ENCODE data around the gene DTL. TPM values are rescaled to one million over a fixed set of nuclear protein-coding genes. Genes with fewer than 3 reads are reported as not detected.
A peak's percentile ranks its signal among the peaks of the same experiment; 100 is the strongest.

DTL gene
- total and polyA plus RNA-seq, 2 donors: 0.71 to 23.4 TPM

DNA sequence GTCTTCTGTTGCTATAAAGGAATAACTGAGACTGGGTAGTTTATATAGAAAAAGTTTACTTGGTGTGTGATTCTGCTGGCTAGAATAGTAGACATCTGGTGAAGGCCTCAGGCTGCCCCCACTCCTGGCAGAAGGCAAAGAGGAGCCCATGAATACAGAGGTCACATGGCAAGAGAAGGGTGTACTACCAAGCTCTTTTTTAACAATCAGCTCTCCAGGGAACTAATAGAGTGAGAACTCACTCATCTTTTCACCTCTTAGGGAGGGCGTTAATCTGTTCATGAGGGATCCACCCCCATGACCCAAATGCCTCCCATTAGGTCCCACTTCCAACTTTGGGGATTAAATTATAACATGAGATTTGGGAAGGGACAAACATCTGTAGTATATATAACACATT lies 9.3 kb downstream of the DTL start:
- Histone ChIP-seq H3K9me3 (ENCODE audit: control insufficient read depth in 2 of 2, insufficient read depth in 1 of 2, low read length in 1 of 2) (no peaks in the 10 kb centered on the region), H3K36me3 (ENCODE audit: control insufficient read depth in 2 of 2, insufficient read depth in 2 of 2, low read length in 1 of 2) (peaks cover 0 to 35% of the 10 kb centered on the region in 2 donors), H3K27me3 (ENCODE audit: control insufficient read depth in 2 of 2, insufficient read depth in 1 of 2, low read length in 1 of 2) (no peaks in the 10 kb centered on the region), H3K4me1 (ENCODE audit: control insufficient read depth in 2 of 2, insufficient read depth in 2 of 2, low read length in 2 of 2) (no peaks in the 10 kb centered on the region), H3K4me3 (ENCODE audit: low read length in 2 of 2) (no peak overlapping the region), H3K27ac (ENCODE audit: low read depth in 1 of 2, low read length in 1 of 2) (no peak overlapping the region)
- WGBS: 100% methylated on average over 1 of the region's 1 CpG
- no peak for DNase-seq (ENCODE audit: low read depth in 6 of 9, low spot score in 9 of 9)

DNA sequence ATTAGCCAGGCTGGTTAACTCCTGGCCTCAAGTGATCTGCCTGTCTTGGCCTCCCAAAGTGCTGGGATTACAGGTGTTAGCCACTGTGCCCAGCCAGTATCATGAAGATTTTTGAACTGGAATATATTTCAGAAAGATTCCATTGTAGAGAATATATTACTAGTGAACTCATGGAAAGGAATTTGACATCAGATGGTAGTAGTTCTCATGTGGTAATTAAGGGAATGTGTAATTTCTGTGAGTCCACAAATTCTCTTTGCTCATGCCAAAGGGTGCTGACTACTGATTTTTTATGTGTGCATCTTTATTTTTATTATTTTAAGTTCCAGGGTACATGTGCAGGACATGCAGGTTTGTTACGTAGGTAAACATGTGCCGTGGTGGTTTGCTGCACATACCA lies 10.4 kb downstream of the DTL start:
- Histone ChIP-seq H3K9me3 (ENCODE audit: control insufficient read depth in 2 of 2, insufficient read depth in 1 of 2, low read length in 1 of 2) (no peaks in the 10 kb centered on the region), H3K27ac (ENCODE audit: low read depth in 1 of 2, low read length in 1 of 2) (no peak overlapping the region), H3K4me1 (ENCODE audit: control insufficient read depth in 2 of 2, insufficient read depth in 2 of 2, low read length in 2 of 2) (no peaks in the 10 kb centered on the region), H3K36me3 (ENCODE audit: control insufficient read depth in 2 of 2, insufficient read depth in 2 of 2, low read length in 1 of 2) (peaks cover 0 to 41% of the 10 kb centered on the region in 2 donors), H3K27me3 (ENCODE audit: control insufficient read depth in 2 of 2, insufficient read depth in 1 of 2, low read length in 1 of 2) (no peaks in the 10 kb centered on the region), H3K4me3 (ENCODE audit: low read length in 2 of 2) (no peak overlapping the region)
- no peak for DNase-seq (ENCODE audit: low read depth in 6 of 9, low spot score in 9 of 9)
- WGBS: 96% methylated on average over 2 of the region's 2 CpGs

GRCh38 chr1:212053993-212054392 lies 18.4 kb downstream of the DTL start:
- H3K4me3 ChIP-seq (ENCODE audit: low read length in 2 of 2): no peak overlapping the region
- WGBS: 100% methylated on average over 1 of the region's 1 CpG
- H3K4me1 ChIP-seq (ENCODE audit: control insufficient read depth in 2 of 2, insufficient read depth in 2 of 2, low read length in 2 of 2): no peaks in the 10 kb centered on the region
- H3K27ac ChIP-seq (ENCODE audit: low read depth in 1 of 2, low read length in 1 of 2): no peak overlapping the region
- peaks cover 18 to 66% of the 10 kb centered on the region in 2 donors for H3K36me3 ChIP-seq (ENCODE audit: control insufficient read depth in 2 of 2, insufficient read depth in 2 of 2, low read length in 1 of 2)
- DNase-seq (ENCODE audit: low read depth in 6 of 9, low spot score in 9 of 9): no peak
- H3K9me3 ChIP-seq (ENCODE audit: control insufficient read depth in 2 of 2, insufficient read depth in 1 of 2, low read length in 1 of 2): peaks cover 1 to 6% of the 10 kb centered on the region in 2 donors
- H3K27me3 ChIP-seq (ENCODE audit: control insufficient read depth in 2 of 2, insufficient read depth in 1 of 2, low read length in 1 of 2): no peaks in the 10 kb centered on the region

DNA sequence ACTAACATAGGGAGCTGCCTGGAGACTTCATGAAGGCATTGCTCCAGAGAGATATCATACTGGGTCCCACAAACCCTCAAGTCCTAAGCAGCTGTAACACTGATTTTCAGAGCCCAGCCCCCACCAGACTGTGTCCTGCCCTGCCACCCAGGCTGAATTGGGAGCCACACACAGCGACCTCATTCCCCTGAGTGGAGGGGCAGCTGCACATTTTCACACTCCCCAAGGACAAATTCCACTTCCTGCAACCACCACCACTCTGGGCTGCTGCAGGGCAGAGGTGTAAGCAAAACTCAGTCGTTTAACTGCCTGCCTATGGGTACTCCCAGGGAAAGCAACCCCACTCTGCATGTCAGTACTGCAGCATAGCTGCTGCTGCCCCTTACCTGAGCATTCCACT lies 19.8 kb downstream of the DTL start:
- H3K27me3 ChIP-seq (ENCODE audit: control insufficient read depth in 2 of 2, insufficient read depth in 1 of 2, low read length in 1 of 2): no peaks in the 10 kb centered on the region
- no peak overlapping the region for H3K4me3 ChIP-seq (ENCODE audit: low read length in 2 of 2)
- H3K27ac ChIP-seq (ENCODE audit: low read depth in 1 of 2, low read length in 1 of 2): no peak overlapping the region
- DNase-seq (ENCODE audit: low read depth in 6 of 9, low spot score in 9 of 9): no peak
- H3K9me3 ChIP-seq (ENCODE audit: control insufficient read depth in 2 of 2, insufficient read depth in 1 of 2, low read length in 1 of 2): peaks cover 1 to 6% of the 10 kb centered on the region in 2 donors
- H3K36me3 ChIP-seq (ENCODE audit: control insufficient read depth in 2 of 2, insufficient read depth in 2 of 2, low read length in 1 of 2): peaks cover 18 to 56% of the 10 kb centered on the region in 2 donors
- H3K4me1 ChIP-seq (ENCODE audit: control insufficient read depth in 2 of 2, insufficient read depth in 2 of 2, low read length in 2 of 2): no peaks in the 10 kb centered on the region
- 94% methylated on average over 2 of the region's 2 CpGs for WGBS

DNA sequence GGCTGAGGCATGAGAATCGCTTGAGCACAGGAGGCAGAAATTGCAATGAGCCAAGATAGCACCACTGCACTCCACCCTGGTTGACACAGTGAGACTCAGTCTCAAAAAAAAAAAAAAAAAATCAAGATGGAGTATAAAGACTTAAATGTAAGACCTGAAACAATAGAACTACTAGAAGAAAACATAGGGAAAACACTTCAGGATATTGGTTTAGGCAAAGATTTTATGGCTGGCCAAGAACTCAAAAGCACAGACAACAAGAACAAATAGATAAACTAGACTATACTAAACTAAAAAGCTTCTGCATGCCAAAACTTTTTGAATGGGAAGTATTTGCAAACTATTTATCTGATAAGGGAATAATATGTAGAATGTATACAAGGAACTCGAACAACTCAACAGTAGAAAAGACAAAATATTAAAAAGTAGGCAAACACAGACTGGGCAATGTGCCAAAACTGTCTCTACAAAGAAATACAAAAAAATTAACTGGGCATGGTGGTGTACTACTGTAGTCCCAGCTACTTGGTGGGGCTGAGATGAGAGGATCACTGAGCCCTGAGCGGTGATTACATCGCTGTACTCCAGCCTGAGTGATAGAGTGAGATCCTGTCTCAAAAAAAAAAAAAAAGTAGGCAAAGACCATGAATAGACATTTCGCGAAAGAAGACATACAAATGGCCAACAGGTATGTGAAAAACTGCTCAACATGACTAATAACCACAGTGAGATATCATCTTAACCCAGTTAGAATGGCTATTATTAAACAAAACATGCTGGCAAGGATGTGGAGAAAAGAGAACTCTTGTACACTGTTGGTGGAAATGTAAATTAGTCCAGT lies 25.3 kb downstream of the DTL start:
- Histone ChIP-seq H3K9me3 (ENCODE audit: control insufficient read depth in 2 of 2, insufficient read depth in 1 of 2, low read length in 1 of 2) (peaks cover 1 to 3% of the 10 kb centered on the region in 2 donors), H3K4me1 (ENCODE audit: control insufficient read depth in 2 of 2, insufficient read depth in 2 of 2, low read length in 2 of 2) (no peaks in the 10 kb centered on the region), H3K4me3 (ENCODE audit: low read length in 2 of 2) (no peak overlapping the region), H3K27me3 (ENCODE audit: control insufficient read depth in 2 of 2, insufficient read depth in 1 of 2, low read length in 1 of 2) (no peaks in the 10 kb centered on the region), H3K36me3 (ENCODE audit: control insufficient read depth in 2 of 2, insufficient read depth in 2 of 2, low read length in 1 of 2) (peaks cover 4 to 27% of the 10 kb centered on the region in 2 donors), H3K27ac (ENCODE audit: low read depth in 1 of 2, low read length in 1 of 2) (no peak overlapping the region)
- WGBS: 90% methylated on average over 6 of the region's 6 CpGs
- no peak for DNase-seq (ENCODE audit: low read depth in 6 of 9, low spot score in 9 of 9)

DNA sequence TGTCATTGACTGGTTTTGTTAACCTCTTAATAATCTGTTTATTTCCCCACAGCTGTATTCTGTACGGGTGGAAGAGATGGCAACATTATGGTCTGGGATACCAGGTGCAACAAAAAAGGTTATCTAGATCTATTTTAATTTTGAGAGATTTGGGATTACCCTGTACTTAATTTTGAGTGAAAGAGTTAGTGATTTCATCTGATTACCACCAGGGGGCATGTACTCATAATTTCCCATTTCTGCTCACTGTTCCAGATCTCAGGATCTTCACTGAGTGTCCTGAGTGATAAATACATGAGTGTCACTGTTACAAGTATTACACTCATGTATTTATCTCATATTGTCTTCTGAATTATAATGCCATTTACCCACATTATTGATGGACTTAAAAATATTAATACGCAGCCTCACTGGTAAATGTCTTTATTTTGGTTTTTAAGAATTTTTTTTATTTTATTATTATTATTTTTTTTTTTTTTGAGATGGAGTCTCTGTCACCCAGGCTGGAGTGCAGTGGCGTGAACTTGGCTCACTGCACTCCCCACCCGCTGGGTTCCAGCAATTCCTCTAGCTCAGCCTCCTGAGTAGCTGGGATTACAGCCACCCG lies 27.4 kb downstream of the DTL start:
- no peaks in the 10 kb centered on the region for H3K9me3 ChIP-seq (ENCODE audit: control insufficient read depth in 2 of 2, insufficient read depth in 1 of 2, low read length in 1 of 2)
- no peaks in the 10 kb centered on the region for H3K4me1 ChIP-seq (ENCODE audit: control insufficient read depth in 2 of 2, insufficient read depth in 2 of 2, low read length in 2 of 2)
- 95% methylated on average over 5 of the region's 5 CpGs for WGBS
- no peak overlapping the region for H3K27ac ChIP-seq (ENCODE audit: low read depth in 1 of 2, low read length in 1 of 2)
- peaks cover 0 to 17% of the 10 kb centered on the region in 2 donors for H3K36me3 ChIP-seq (ENCODE audit: control insufficient read depth in 2 of 2, insufficient read depth in 2 of 2, low read length in 1 of 2)
- H3K27me3 ChIP-seq (ENCODE audit: control insufficient read depth in 2 of 2, insufficient read depth in 1 of 2, low read length in 1 of 2): no peaks in the 10 kb centered on the region
- peak in 2 of 9 donors; percentile 17 to 24 for DNase-seq (ENCODE audit: low read depth in 6 of 9, low spot score in 9 of 9)
- no peak overlapping the region for H3K4me3 ChIP-seq (ENCODE audit: low read length in 2 of 2)

DNA sequence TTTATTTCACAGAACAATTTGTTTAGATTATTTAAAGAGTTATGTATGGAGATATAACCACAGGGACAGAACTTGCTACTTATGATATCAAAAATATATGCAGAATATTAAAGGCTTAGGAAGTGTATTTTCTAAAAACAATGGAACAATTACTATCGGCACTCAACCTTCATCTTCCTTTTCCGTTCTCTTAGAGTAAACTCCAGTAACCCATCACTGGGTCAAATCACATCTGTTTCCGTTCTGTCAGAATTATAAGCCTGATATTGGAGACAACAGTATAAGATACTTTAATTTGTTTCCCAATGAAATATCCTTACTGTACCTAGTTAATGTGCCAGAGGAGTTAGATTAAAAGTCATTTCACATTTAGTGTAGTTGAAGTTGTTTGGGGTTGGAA lies 32.2 kb downstream of the DTL start:
- Histone ChIP-seq H3K4me1 (ENCODE audit: control insufficient read depth in 2 of 2, insufficient read depth in 2 of 2, low read length in 2 of 2) (no peaks in the 10 kb centered on the region), H3K27me3 (ENCODE audit: control insufficient read depth in 2 of 2, insufficient read depth in 1 of 2, low read length in 1 of 2) (no peaks in the 10 kb centered on the region), H3K36me3 (ENCODE audit: control insufficient read depth in 2 of 2, insufficient read depth in 2 of 2, low read length in 1 of 2) (peaks cover 3 to 41% of the 10 kb centered on the region in 2 donors), H3K4me3 (ENCODE audit: low read length in 2 of 2) (no peak overlapping the region), H3K27ac (ENCODE audit: low read depth in 1 of 2, low read length in 1 of 2) (no peak overlapping the region), H3K9me3 (ENCODE audit: control insufficient read depth in 2 of 2, insufficient read depth in 1 of 2, low read length in 1 of 2) (no peaks in the 10 kb centered on the region)
- 98% methylated on average over 3 of the region's 3 CpGs for WGBS
- DNase-seq (ENCODE audit: low read depth in 6 of 9, low spot score in 9 of 9): no peak

DNA sequence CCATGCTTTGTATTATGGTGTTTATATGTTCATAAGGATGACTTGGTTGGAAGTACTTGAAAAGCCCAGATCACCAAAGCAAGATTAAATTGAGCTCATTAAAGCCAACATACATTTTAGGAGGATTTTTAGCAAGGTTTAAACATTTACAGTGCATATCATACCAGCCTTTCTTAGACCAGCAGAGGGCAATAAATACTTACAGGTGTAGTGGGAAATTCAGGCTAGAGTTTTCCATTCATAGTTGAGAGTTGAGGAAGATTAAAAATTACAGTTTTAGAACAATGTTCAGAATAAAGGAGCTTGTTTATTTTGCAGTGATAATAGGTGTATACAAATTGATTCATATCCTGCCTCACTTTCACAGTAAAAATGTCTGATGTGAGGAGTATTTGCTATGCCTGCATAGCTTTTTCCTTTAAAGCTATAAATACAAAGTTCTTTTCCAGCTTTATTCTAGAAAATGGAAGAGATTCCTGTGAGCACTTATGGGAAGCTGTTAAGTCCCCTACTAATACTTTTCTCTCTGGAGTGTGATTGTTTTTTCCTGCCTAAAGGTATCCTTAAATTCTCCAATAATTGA lies 35.3 kb downstream of the DTL start:
- H3K27me3 ChIP-seq (ENCODE audit: control insufficient read depth in 2 of 2, insufficient read depth in 1 of 2, low read length in 1 of 2): no peaks in the 10 kb centered on the region
- no peak overlapping the region for H3K27ac ChIP-seq (ENCODE audit: low read depth in 1 of 2, low read length in 1 of 2)
- H3K36me3 ChIP-seq (ENCODE audit: control insufficient read depth in 2 of 2, insufficient read depth in 2 of 2, low read length in 1 of 2): peaks cover 3 to 41% of the 10 kb centered on the region in 2 donors
- no peak overlapping the region for H3K4me3 ChIP-seq (ENCODE audit: low read length in 2 of 2)
- peak in 8 of 9 donors; percentile 13 to 71 (median 40) for DNase-seq (ENCODE audit: low read depth in 6 of 9, low spot score in 9 of 9)
- H3K9me3 ChIP-seq (ENCODE audit: control insufficient read depth in 2 of 2, insufficient read depth in 1 of 2, low read length in 1 of 2): no peaks in the 10 kb centered on the region
- no peaks in the 10 kb centered on the region for H3K4me1 ChIP-seq (ENCODE audit: control insufficient read depth in 2 of 2, insufficient read depth in 2 of 2, low read length in 2 of 2)

- Histone ChIP-seq H3K4me3 (ENCODE audit: low read length in 2 of 2) (no peak overlapping the region), H3K36me3 (ENCODE audit: control insufficient read depth in 2 of 2, insufficient read depth in 2 of 2, low read length in 1 of 2) (peaks cover 3 to 37% of the 10 kb centered on the region in 2 donors), H3K9me3 (ENCODE audit: control insufficient read depth in 2 of 2, insufficient read depth in 1 of 2, low read length in 1 of 2) (no peaks in the 10 kb centered on the region), H3K4me1 (ENCODE audit: control insufficient read depth in 2 of 2, insufficient read depth in 2 of 2, low read length in 2 of 2) (no peaks in the 10 kb centered on the region), H3K27me3 (ENCODE audit: control insufficient read depth in 2 of 2, insufficient read depth in 1 of 2, low read length in 1 of 2) (no peaks in the 10 kb centered on the region), H3K27ac (ENCODE audit: low read depth in 1 of 2, low read length in 1 of 2) (no peak overlapping the region)
- no peak for DNase-seq (ENCODE audit: low read depth in 6 of 9, low spot score in 9 of 9)
- WGBS: 100% methylated on average over 1 of the region's 1 CpG
Measured at GRCh38 chr1:212072047-212072446, 36.5 kb downstream of the DTL start.

Measured in thymus (tissue), 11 donors.